Liver (tissue), 9 donors: ENCODE results near the gene UBR2. TPM values are rescaled to one million over a fixed set of nuclear protein-coding genes. Genes with fewer than 3 reads are reported as not detected.

Experiments
- DNase-seq: peaks from one replicate; pipeline ENCODE4 v3.0.0-alpha.2; 2017; ENCODE audit warnings: low spot score
- H3K27ac ChIP-seq, 2 donors: one replicate each; pipeline ENCODE4 v1.7.0; 2013; ENCODE audit warnings: inconsistent platforms in 2 of 2, low read length in 2 of 2, control low read depth in 1 of 2, low read depth in 1 of 2, mild to moderate bottlenecking in 1 of 2
- H3K27me3 ChIP-seq, 4 donors: one replicate each; pipeline versions ENCODE4 v1.6.1 to v1.7.0; 2013; ENCODE audit warnings: low read length in 3 of 4, inconsistent platforms in 1 of 4, mild to moderate bottlenecking in 1 of 4, moderate library complexity in 1 of 4; ENCODE audit not compliant: control insufficient read depth in 4 of 4, insufficient read depth in 4 of 4
- H3K36me3 ChIP-seq, 4 donors: one replicate each; pipeline versions ENCODE4 v1.6.1 to v1.7.0; 2013; ENCODE audit warnings: low read length in 3 of 4, mild to moderate bottlenecking in 3 of 4, low read depth in 1 of 4, moderate library complexity in 1 of 4; ENCODE audit not compliant: control insufficient read depth in 4 of 4, insufficient read depth in 3 of 4
- H3K4me1 ChIP-seq, 4 donors: one replicate each; pipeline versions ENCODE4 v1.6.1 to v1.7.0; 2013; ENCODE audit warnings: low read length in 3 of 4, mild to moderate bottlenecking in 3 of 4, moderate library complexity in 1 of 4; ENCODE audit not compliant: control insufficient read depth in 4 of 4, insufficient read depth in 4 of 4
- H3K4me3 ChIP-seq, 3 donors: one replicate each; pipeline versions ENCODE4 v1.6.1 to v1.7.0; 2013; ENCODE audit warnings: low read length in 3 of 3, control low read depth in 1 of 3, low read depth in 1 of 3, mild to moderate bottlenecking in 1 of 3
- H3K9ac ChIP-seq, 2 donors: one replicate each; pipeline ENCODE4 v1.7.0; 2013; ENCODE audit warnings: low read length in 2 of 2, mild to moderate bottlenecking in 2 of 2, moderate library complexity in 2 of 2, control low read depth in 1 of 2, low read depth in 1 of 2
- H3K9me3 ChIP-seq, 4 donors: one replicate each; pipeline versions ENCODE4 v1.6.1 to v1.7.0; 2013; ENCODE audit warnings: low read length in 3 of 4; ENCODE audit not compliant: control insufficient read depth in 4 of 4
- CTCF ChIP-seq: fragments of 150-350 bp; IDR thresholded peaks from 2 replicates; pipeline ENCODE4 v1.5.1; 2017; ENCODE audit warnings: improper control_type of control experiment, low read depth, low read length; ENCODE audit not compliant: missing input control
- EGR1 ChIP-seq, 2 donors: IDR thresholded peaks; 2 replicates each; pipeline ENCODE4 v1.6.1; 2016 to 2018; ENCODE audit warnings: antibody characterized with exemption in 2 of 2, low read depth in 2 of 2
- FOXA1 ChIP-seq: IDR thresholded peaks from 2 replicates; pipeline ENCODE4 v1.6.1; 2016; ENCODE audit warnings: antibody characterized with exemption
- FOXA2 ChIP-seq: IDR thresholded peaks from 2 replicates; pipeline ENCODE4 v1.6.1; 2016; ENCODE audit warnings: antibody characterized with exemption
- HNF4A ChIP-seq, 2 donors: conservative IDR thresholded peaks; 2 replicates each; pipeline ENCODE4 v1.6.1; 2016; ENCODE audit warnings: antibody characterized with exemption in 2 of 2, mild to moderate bottlenecking in 2 of 2
- HNF4G ChIP-seq: IDR thresholded peaks from 2 replicates; pipeline ENCODE4 v1.6.1; 2016; ENCODE audit warnings: antibody characterized with exemption
- JUND ChIP-seq, 2 donors: IDR thresholded peaks; 2 replicates each; pipeline ENCODE4 v1.6.1; 2016; ENCODE audit warnings: antibody characterized with exemption in 2 of 2
- NR2F2 ChIP-seq: IDR thresholded peaks from 2 replicates; pipeline ENCODE4 v1.6.1; 2016; ENCODE audit warnings: antibody characterized with exemption
- RAD21 ChIP-seq, 2 donors: IDR thresholded peaks; 2 replicates each; pipeline ENCODE4 v1.6.1; 2016; ENCODE audit warnings: antibody characterized with exemption in 2 of 2, mild to moderate bottlenecking in 2 of 2
- RXRA ChIP-seq, 2 donors: IDR thresholded peaks; 2 replicates each; pipeline ENCODE4 v1.6.1; 2017 to 2018; ENCODE audit warnings: antibody characterized with exemption in 2 of 2, mild to moderate bottlenecking in 1 of 2
- SP1 ChIP-seq: IDR thresholded peaks from 2 replicates; pipeline ENCODE4 v1.6.1; 2018; ENCODE audit warnings: antibody characterized with exemption, mild to moderate bottlenecking
- TAF1 ChIP-seq: conservative IDR thresholded peaks from 2 replicates; pipeline ENCODE4 v1.6.1; 2016; ENCODE audit warnings: antibody characterized with exemption, mild to moderate bottlenecking
- YY1 ChIP-seq: IDR thresholded peaks from 2 replicates; pipeline ENCODE4 v1.6.1; 2016; ENCODE audit warnings: antibody characterized with exemption, mild to moderate bottlenecking
- ZBTB33 ChIP-seq: IDR thresholded peaks from 2 replicates; pipeline ENCODE4 v1.6.1; 2016; ENCODE audit warnings: antibody characterized with exemption
- WGBS: extraction: QIAGEN DNeasy Blood & Tissue Kit; methylation state at CpG from one replicate; pipeline ENCODE4 v1.1.7; 2013; 5-methylcytosine and 5-hydroxymethylcytosine counted together
- polyA plus RNA-seq, 2 donors: library from polyadenylated mRNA; stranded (reverse) in 1 of 2; unstranded in 1 of 2; fragments of 200-250 nt in 1 of 2; fragments of >200 nt in 1 of 2; fragmentation: Nextera tagmentation in 1 of 2; extraction: Ambion mirVana in 1 of 2; gene quantifications; one replicate each; pipeline versions ENCODE4 v1.2.1 to v1.2.3, GENCODE V29; 2013 to 2015
- total RNA-seq, 2 donors: library from RNA; depleted of rRNA; stranded (reverse); fragments of >200 nt; gene quantifications; one replicate each; pipeline ENCODE4 v1.2.3, GENCODE V29; 2014
- TF ChIP-seq, protein P1 (sequence below): IDR thresholded peaks from 2 replicates; pipeline ENCODE4 v1.6.1; 2016; ENCODE audit warnings: antibody characterized with exemption
- TF ChIP-seq, protein P2 (sequence below): IDR thresholded peaks from 2 replicates; pipeline ENCODE4 v1.6.1; 2016; ENCODE audit warnings: antibody characterized with exemption, mild to moderate bottlenecking
- TF ChIP-seq, protein P3 (sequence below): IDR thresholded peaks from 2 replicates; pipeline ENCODE4 v1.6.1; 2016; ENCODE audit warnings: antibody characterized with exemption
- donor health status: healthy.
- donor health status: healthy.
- donor health status: healthy.
- donor health status: healthy.
- donor health status: healthy.

The UBR2 gene
- total and polyA plus RNA-seq, 4 donors: 6.3 to 32.9 (median 19.3) TPM

- TF ChIP-seq FOXA1 (no peak), HNF4A (conservative IDR thresholded peaks at IDR 0.05) (no peak), JUND (IDR thresholded peaks at IDR 0.05) (no peak), HNF4G (no peak), SP1 (no peak), RXRA (IDR thresholded peaks at IDR 0.05) (no peak), EGR1 (IDR thresholded peaks at IDR 0.05; ENCODE audit: low read depth in 2 of 2) (no peak), TAF1 (no peak), FOXA2 (no peak), CTCF (no peak), NR2F2 (no peak), YY1 (no peak), ZBTB33 (no peak), RAD21 (IDR thresholded peaks at IDR 0.05) (no peak)
- TF ChIP-seq, protein P1, sequence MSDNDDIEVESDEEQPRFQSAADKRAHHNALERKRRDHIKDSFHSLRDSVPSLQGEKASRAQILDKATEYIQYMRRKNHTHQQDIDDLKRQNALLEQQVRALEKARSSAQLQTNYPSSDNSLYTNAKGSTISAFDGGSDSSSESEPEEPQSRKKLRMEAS: no peak
- TF ChIP-seq, protein P2, sequence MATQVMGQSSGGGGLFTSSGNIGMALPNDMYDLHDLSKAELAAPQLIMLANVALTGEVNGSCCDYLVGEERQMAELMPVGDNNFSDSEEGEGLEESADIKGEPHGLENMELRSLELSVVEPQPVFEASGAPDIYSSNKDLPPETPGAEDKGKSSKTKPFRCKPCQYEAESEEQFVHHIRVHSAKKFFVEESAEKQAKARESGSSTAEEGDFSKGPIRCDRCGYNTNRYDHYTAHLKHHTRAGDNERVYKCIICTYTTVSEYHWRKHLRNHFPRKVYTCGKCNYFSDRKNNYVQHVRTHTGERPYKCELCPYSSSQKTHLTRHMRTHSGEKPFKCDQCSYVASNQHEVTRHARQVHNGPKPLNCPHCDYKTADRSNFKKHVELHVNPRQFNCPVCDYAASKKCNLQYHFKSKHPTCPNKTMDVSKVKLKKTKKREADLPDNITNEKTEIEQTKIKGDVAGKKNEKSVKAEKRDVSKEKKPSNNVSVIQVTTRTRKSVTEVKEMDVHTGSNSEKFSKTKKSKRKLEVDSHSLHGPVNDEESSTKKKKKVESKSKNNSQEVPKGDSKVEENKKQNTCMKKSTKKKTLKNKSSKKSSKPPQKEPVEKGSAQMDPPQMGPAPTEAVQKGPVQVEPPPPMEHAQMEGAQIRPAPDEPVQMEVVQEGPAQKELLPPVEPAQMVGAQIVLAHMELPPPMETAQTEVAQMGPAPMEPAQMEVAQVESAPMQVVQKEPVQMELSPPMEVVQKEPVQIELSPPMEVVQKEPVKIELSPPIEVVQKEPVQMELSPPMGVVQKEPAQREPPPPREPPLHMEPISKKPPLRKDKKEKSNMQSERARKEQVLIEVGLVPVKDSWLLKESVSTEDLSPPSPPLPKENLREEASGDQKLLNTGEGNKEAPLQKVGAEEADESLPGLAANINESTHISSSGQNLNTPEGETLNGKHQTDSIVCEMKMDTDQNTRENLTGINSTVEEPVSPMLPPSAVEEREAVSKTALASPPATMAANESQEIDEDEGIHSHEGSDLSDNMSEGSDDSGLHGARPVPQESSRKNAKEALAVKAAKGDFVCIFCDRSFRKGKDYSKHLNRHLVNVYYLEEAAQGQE: no peak
- TF ChIP-seq, protein P3, sequence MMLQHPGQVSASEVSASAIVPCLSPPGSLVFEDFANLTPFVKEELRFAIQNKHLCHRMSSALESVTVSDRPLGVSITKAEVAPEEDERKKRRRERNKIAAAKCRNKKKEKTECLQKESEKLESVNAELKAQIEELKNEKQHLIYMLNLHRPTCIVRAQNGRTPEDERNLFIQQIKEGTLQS: no peak
- no peaks in the 10 kb centered on the region for H3K9me3 ChIP-seq
- no peak overlapping the region for H3K9ac ChIP-seq
- 74% methylated on average over 3 of the region's 3 CpGs for WGBS
- no peak overlapping the region for H3K27ac ChIP-seq
- peaks cover 7 to 16% (median 11%) of the 10 kb centered on the region in 4 donors for H3K4me1 ChIP-seq
- DNase-seq: no peak
- H3K36me3 ChIP-seq: no peaks in the 10 kb centered on the region
- H3K4me3 ChIP-seq: no peak overlapping the region
- no peaks in the 10 kb centered on the region for H3K27me3 ChIP-seq
These were observed 176.9 kb downstream of the UBR2 start for GRCh38 chr6:42740725-42741124.
